Daoy (cell line): Measurements from ENCODE around the gene TTN. TPM values are rescaled to one million over a fixed set of nuclear protein-coding genes. Genes with fewer than 3 reads are reported as not detected.

ENCODE experiments used
- DNase-seq: peaks from one replicate; pipeline ENCODE4 v3.0.0-alpha.2; 2015; ENCODE audit warnings: low read depth
- total RNA-seq: library from RNA; depleted of rRNA; stranded (reverse); fragments of >200 nt; shearing (Covaris generic); gene quantifications from 2 replicates; pipeline ENCODE4 v1.2.3, GENCODE V29; 2014; rRNA removed

Gene TTN
- total RNA-seq, 1 experiment from 2014 or later = under 0.01 TPM

DNA sequence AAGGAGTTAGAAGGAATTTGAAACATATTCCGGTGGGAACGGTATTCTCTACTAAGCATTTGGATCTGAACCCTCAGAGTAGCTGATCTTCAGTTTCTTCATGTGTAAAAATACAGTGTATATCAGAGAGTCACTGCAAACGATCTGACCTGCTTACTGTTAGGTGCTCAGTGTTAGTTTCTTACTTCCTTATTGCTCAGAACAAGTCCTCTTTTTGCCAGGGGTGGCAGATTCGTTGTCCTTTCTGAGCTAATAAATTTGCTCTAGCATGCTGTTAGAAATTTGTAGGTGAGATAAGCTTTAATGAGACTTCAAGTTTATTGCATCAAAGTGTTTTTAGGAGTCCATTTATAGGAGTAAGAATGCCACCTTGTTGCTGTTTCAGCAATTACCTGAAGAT lies 311.2 kb downstream of the TTN start:
- DNase-seq = no peak

DNA sequence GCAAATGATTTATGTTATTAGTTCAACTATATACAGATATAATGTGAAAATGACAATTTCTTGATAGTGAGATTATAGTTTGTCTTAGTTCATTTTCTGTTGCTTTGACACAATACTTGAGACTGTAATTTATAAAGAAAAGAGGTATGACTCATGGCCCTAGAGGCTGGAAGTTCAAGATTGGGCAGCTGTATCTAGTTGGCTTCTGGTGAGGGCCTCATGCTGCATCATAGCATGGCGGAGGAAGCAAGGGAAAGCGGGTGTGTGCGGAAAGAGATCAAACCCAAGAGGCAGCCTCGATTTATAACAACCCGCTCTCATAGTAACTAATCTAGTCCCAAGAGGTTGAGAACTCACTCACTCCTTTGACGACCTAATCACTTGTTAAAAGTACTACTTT lies 315.6 kb downstream of the TTN start:
- DNase-seq = no peak

DNA sequence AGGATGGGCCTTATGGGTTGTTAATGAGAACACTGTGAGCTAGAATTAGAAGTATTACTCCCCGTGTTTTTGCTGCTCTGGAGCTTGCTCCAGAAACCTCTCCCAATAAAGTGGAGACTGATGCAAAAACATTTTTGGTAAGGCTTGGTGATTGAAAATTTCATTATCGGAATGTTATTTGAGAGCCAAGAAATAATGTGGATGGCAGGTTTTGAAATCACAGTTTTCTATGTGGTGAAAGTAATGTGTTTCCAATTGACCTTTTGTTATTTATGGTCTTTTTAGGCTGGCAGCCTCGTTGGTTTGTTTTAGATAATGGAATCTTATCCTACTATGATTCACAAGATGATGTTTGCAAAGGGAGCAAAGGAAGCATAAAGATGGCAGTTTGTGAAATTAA lies 321.9 kb downstream of the TTN start:
- DNase-seq = no peak

DNA sequence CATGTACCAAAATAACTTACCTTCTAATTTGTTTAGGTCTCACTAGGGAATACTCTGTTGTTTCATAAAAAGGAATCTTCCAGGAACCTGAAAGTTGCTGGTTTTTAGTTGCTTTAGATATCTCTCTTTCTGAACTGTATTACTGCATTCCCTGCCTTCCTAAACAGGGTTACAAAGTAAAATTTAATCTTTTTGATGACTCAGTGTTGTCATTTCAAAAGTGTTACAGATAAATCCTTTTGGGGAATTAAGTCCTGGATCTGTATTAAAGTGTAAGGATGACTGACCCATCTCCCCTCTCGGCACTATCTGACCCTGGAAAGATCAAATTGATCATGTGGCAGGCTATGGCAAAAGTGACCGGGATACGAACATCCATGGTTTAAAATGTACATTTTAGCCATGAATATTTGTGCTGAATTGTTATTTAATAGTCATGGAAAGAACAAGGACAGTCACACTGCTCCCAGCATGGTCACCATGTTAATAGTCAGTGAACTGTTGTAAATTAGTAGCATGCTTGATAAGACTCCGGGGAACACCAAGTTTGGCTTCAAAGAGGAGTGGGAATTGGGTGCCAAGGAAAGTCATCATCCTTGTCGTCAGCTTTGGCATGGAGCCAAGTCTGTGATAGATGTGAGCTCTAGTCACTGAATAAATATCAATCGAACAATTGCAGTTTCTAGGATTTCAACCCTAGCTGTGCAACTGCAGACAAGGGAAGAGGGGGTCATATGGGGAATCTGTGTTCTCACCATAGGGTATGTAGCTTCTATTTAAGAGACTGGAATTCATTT lies 322.8 kb downstream of the TTN start:
- peak; percentile 62 for DNase-seq

DNA sequence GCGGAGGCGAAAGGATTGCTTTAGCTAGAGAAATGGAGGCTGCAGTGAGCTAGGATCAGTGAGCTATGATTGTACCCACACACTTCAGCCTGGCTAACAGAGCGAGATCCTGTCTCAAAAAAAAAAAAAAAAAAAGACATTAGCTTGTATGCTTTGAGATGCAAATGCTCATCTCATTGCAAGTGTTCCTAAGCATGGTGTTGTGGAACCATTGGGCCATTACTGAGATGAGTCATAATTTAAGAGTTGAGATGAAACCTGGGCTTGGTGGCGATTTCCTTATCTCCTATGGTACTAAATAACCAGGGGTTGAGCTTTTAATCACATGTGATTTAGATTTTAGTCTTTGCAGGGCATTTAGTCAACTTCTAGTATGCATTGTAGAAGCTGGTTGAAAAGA lies 324.8 kb downstream of the TTN start:
- DNase-seq = peak; percentile 7

DNA sequence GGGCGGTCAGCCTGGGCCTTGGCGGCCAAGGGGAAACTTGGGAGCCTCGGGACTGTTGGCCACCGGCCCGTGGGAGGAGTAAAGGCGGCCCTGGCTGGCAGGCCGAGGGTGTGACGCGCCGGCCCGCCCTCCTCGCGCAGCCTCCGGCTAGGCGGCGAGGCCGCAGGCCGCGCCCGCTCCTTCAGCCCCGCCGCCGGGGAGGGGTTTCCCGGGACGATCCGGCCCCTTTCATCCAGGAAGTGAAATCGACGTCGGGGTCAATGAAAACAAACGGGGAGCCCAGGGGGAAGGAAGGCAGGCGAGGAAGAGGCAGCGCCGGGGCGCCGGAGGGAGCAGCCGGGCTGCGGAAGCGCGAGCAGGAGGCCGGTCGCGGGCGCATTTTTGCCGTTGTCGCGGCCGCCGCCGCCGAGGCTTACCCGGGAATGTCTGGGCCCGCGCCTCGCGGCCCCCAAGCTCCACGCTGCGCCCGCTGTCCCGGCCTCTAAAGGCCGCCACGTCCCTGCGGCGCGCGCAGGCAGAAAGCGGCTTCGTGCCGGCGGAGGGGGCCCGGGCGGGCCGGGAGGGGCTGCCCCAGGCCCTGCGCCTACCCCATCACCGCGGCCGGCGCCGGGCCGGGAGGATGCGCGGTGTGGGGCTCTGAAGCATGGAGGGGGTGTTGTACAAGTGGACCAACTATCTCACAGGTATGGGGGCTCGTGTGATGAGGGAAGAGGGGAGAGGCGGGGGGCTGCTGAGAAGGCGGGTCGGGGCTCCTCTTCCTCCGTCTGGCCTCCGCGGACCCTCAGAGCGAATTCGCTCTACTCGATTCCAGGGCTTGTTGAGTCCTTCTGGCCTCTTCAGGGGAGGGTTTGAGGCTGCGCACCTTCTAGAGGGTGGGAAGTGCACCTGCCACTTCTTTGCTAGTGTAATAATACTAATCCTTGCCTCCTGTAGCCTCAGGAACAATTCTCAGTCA lies 326.7 kb downstream of the TTN start, which contains the start of gene PLEKHA3:
TSS of gene PLEKHA3 (plus strand) at position 231 of the 955 bp plus-strand sequence. CDS start at position 644, 413 bp downstream.
- DNase-seq = peak; percentile 97

DNA sequence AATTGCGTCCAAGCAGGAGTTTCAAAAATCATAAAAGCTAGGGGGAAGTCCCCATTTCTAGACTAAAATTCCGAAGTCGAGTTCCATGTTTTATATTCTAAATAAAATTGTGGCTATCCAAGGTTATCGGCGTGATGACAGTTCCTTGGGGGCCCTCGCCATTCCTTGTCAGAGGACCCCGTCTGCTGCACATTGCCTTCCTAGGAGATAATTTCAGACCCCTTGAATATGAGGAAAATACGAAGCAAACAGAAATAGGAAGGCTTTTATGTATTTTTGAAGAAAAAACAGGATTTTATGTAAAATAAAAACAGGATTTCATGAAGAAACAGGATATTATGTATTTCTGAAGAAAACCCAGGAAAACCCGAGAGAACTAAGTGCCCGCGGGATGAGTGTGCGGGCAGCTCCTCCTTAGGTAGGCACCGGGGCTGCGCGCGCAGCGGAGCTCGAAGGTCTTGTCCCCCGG lies 327.4 kb downstream of the TTN start:
- DNase-seq = no peak

DNA sequence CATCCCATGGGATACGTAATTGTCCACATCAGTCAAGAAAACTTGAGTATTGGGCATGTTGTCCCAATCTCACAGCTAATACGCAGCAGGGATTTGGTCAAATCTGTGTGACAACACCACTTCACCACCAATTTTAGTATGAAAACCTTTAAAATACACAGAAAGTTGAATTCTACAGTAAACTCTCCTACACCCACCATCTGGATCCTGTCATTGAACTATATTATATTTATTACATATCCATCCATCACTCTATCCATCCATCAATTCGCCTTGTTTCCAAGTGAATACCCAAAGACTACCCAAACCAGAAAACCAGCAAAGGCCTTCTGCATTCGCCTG lies 328.0 kb downstream of the TTN start:
- no peak for DNase-seq

DNA sequence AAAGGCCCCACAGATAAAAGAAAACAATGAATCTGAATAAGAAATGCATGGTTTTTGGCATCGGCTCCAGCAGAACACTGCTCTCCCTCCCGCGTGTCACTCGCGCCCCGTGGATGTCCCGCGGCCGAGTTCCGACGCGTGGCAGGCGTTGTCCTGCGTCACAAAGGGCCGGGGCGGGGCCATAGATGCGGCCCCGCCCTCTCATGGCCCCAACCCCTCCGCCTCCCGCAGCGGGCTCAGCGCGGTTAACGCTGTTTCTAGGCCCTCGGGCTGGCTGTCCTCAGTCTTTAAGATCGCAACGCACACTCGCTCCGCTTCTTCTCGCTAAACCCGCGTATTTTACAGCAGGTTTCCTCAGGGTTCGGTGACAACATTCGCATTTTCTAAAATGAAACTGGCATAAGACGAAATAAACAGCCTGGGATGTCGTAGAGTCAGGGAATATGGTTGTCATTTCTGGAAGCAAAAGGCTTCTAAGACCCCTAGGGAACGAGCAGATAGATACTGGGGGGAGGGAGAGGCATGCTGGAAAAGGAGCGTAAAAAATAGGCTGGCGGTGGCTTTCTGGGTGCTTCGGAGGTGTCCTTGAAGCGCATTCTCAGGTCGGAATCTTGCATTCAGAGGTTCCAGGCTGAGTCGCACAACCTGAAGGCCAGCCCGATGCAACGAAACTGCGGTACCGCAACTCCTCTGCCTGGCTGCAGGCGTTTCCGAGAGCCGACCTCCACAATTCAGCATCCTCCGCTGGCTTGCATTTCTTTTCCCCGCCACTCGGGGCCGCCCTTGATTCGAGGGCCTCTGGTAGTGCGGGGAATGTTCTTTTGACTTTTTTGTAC lies 328.6 kb downstream of the TTN start, which contains the start of gene FKBP7:
TSS of gene FKBP7 (minus strand) at position 162 of the 836 bp plus-strand sequence. CDS start at position 61, 101 bp downstream.
- peak; percentile 83 for DNase-seq

DNA sequence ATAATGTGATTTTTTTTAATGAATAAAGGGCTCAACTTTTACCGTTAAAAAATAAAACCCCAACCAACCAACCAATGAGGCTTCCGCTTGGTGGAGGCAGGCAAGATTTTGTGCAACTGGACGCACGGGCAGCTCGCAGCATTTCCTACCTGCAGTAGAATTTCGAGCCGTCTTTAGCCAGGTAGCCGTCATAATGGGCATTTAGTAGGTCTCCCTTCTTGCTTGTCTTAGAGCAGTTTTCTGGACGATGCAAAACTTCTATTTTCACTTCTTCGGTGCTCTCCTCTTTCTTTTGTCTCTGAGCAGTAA lies 329.1 kb downstream of the TTN start:
- no peak for DNase-seq

DNA sequence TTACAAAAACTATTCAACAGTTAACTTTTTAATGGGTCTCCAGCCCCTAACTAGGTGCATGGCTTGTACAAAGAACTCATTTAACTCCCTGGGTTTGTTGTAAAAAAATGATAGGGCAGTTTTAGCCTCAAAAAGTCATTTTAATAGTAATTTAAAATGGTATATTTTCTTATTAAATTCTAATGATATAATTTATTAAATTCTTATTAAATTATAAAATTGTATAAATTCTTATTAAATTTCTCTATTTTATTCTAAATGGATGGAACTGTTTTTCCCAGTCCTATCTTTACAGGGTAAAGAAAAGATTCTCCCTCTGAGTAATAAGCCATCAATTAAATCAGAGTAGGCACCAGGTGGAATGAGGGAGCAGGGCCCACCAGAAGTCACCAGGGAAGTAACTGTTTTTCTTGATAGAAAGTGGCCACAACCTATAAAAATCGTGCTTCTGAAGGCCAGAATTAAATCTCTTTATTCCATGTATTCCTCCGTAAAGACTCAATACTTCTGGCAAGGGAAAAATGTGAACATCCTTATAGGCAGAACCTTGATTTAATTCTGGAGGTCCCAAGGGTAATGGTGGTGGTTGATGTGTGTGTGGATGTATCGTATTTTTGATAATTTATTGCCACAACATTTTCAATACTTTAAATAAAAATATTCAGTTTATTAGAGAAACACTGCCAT lies 329.6 kb downstream of the TTN start:
- no peak for DNase-seq

DNA sequence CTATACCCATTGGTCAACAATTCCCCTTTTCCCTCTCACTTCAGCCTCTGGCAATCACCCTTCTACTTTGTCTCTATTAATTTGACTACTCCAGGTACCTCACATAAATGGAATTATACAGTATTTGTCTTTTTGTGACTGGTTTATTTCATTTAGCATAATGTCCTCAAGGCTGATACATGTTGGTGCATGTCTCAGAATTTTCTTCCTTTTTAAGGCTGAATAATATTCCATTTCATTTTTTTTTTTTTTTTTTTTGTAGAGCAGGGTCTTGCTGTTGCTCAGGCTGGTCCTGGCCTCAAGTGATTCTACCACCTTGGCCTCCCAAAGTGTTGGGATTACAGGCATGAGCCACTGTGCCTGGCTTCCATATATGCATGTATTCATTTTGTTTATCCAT lies 330.7 kb downstream of the TTN start:
- DNase-seq = no peak

Other genes starting within 250 kb of the TTN start
- gene CCDC141, start 242.7 kb upstream of the TTN start, total RNA-seq = not detected in 2 replicates